ENCODE measurements around the gene TUSC2.

DNA sequence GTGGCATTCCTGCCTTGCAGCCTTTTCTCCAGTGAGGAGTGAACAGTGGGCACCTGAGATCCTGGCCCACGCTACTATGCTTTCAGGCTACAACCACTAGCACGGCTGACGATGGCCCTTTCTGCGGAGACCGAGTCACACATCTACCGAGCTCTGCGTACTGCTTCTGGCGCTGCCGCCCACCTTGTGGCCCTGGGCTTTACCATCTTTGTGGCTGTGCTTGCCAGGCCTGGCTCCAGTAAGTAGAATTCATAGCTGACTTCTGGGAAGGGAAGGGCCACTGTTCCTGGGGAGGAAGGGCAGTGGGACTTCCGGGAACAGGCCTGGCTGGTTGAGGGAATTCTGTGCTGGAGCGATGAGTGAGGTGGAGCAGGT is 23.3 kb upstream of the TUSC2 start:
- no peak for TF ChIP-seq EZH2 (IDR thresholded peaks at IDR 0.05; ENCODE audit: borderline replicate concordance, control insufficient read depth, low read depth, low read length)
- TF ChIP-seq HCFC1 (IDR thresholded peaks at IDR 0.05; ENCODE audit: low read length): no peak
- TF ChIP-seq, protein P1, sequence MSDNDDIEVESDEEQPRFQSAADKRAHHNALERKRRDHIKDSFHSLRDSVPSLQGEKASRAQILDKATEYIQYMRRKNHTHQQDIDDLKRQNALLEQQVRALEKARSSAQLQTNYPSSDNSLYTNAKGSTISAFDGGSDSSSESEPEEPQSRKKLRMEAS (IDR thresholded peaks at IDR 0.05; ENCODE audit: low read depth, low read length): no peak
- TF ChIP-seq, protein P2, sequence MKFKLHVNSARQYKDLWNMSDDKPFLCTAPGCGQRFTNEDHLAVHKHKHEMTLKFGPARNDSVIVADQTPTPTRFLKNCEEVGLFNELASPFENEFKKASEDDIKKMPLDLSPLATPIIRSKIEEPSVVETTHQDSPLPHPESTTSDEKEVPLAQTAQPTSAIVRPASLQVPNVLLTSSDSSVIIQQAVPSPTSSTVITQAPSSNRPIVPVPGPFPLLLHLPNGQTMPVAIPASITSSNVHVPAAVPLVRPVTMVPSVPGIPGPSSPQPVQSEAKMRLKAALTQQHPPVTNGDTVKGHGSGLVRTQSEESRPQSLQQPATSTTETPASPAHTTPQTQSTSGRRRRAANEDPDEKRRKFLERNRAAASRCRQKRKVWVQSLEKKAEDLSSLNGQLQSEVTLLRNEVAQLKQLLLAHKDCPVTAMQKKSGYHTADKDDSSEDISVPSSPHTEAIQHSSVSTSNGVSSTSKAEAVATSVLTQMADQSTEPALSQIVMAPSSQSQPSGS (IDR thresholded peaks at IDR 0.05; ENCODE audit: low read length): no peak
- no peak for TF ChIP-seq SMC3 (IDR thresholded peaks at IDR 0.05; ENCODE audit: borderline replicate concordance, low read length)
